Heart left ventricle (tissue), 13 donors: ENCODE data around the gene AHSA1.

ENCODE experiments used
- CTCF ChIP-seq, 12 donors: fragments of 200-600 bp; sonication (generic) in 4 of 12; IDR thresholded peaks; one replicate each; pipeline versions ENCODE4 v1.5.0 to v1.8.0; 2018 to 2022; ENCODE audit warnings: antibody characterized with exemption in 12 of 12, mild to moderate bottlenecking in 5 of 12
- POLR2A ChIP-seq, 2 donors: fragments of 450-650 bp; IDR thresholded peaks; one replicate each; pipeline ENCODE4 v1.6.1; 2017; ENCODE audit warnings: antibody characterized with exemption in 2 of 2, mild to moderate bottlenecking in 2 of 2, moderate library complexity in 2 of 2
- donor health status: ischemic (EF 13 %, LVEDD 7.1; RV severe dilation, severe dysfunction).
- donor health status: DM: no; HTN: yes; CAD: no.
- donor health status: DM: no; HTN: no; CAD: no.
- donor health status: ischemic (EF 25% LVEDD 6.9; RV normal size, moderate dysfunction).
- donor health status: ischemic (EF 25% LVEDD 5.7; RV mildly dilated, moderate dysfunction).
- donor health status: ischemic (EF 35%, LVEDD 5.7; RV mildly dilated, moderate dysfunction).
- donor health status: nonischemic (EF 11% LVEDD 7.7; RV severe dilation, severe dysfunction).
- donor health status: DM: yes; HTN: yes; CAD: no.
- donor health status: PGD.
- donor health status: ischemic (EF 29% LVEDD 5.4; RV normal size, mild dysfunction).
- donor health status: nonischemic (EF 23%, LVEDD 6.1; RV moderate dilation, normal function).

DNA sequence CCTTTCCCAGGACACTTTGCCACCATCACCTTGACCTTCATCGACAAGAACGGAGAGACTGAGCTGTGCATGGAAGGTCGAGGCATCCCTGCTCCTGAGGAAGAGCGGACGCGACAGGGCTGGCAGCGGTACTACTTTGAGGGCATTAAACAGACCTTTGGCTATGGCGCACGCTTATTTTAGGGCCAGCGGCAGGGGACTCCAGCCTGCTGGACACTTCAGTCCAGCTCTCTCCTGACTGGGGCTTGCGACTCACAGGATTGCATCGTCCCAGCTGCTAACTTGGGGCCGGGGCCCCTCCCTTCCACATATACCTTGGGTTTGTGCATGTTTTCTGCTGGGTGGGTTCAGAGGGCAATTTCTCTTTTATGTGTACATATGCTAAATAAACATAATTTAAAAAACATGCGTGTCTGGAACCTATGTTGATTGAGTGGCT is 11.2 kb downstream of the AHSA1 start:
- TF ChIP-seq POLR2A (IDR thresholded peaks at IDR 0.05) (no peak), CTCF (IDR thresholded peaks at IDR 0.05) (no peak)
